Large intestine (tissue), 3 donors: ENCODE data around the gene NEK11. TPM values are rescaled to one million over a fixed set of nuclear protein-coding genes. Genes with fewer than 3 reads are reported as not detected.

Source experiments
- DNase-seq, 2 donors: peaks; one replicate each; pipeline versions ENCODE4 v3.0.0 to v3.0.0-alpha.2; 2013
- H3K27ac ChIP-seq: one replicate; pipeline ENCODE4 v1.5.1; 2013; ENCODE audit warnings: low read length
- H3K27me3 ChIP-seq: 2 replicates; pipeline ENCODE4 v1.6.1; 2013; ENCODE audit warnings: low read length; ENCODE audit not compliant: control insufficient read depth, insufficient read depth
- H3K36me3 ChIP-seq: 2 replicates; pipeline ENCODE4 v1.6.1; 2013; ENCODE audit warnings: low read length; ENCODE audit not compliant: control insufficient read depth, insufficient read depth
- H3K4me1 ChIP-seq: one replicate; pipeline ENCODE4 v1.6.1; 2013; ENCODE audit warnings: low read length; ENCODE audit not compliant: control insufficient read depth, insufficient read depth
- H3K4me3 ChIP-seq: one replicate; pipeline ENCODE4 v1.5.1; 2013; ENCODE audit warnings: low read length
- H3K9me3 ChIP-seq: one replicate; pipeline ENCODE4 v1.6.1; 2013; ENCODE audit warnings: mild to moderate bottlenecking, low read depth, low read length, moderate library complexity; ENCODE audit not compliant: control insufficient read depth
- WGBS: methylation state at CpG from one replicate; pipeline ENCODE4 v1.1.5; 2013; ENCODE audit warnings: low lambda C conversion rate; ENCODE audit not compliant: insufficient coverage; 5-methylcytosine and 5-hydroxymethylcytosine counted together
- polyA plus RNA-seq: library from polyadenylated mRNA; unstranded; fragments of 120-200 nt; gene quantifications from one replicate; pipeline ENCODE4 v1.2.1, GENCODE V29; 2013

Gene NEK11
- polyA plus RNA-seq, 1 donor = 10.5 TPM

- WGBS = no CpG with 5 or more reads among the region's 2 CpGs
- no peak overlapping the region for H3K27ac ChIP-seq
- H3K9me3 ChIP-seq = no peaks in the 10 kb centered on the region
- no peak overlapping the region for H3K4me3 ChIP-seq
- DNase-seq = no peak
- H3K4me1 ChIP-seq = no peaks in the 10 kb centered on the region
- H3K36me3 ChIP-seq = peaks cover 37% of the 10 kb centered on the region
- no peaks in the 10 kb centered on the region for H3K27me3 ChIP-seq
These were observed 19.4 kb upstream of the NEK11 start for GRCh38 chr3:131007256-131007655.

DNA sequence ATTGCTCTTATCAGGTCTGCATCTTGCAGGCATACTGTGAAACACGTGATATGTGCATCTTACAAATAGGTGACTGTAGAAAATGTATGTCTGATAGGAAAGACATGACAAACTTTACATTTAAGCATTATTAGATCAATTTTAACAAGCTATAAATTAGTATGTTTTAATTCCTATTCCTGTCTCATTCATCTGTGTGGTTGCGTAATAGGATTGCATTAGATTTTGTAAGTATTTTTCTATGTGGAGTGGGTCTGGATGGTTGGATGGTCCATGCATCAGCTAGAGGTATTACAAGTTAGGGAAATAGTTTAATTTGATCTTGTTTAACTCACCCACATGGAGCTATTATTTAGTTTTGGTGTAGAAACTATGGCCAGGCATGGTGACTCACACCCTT lies 18.9 kb upstream of the NEK11 start:
- Histone ChIP-seq H3K9me3 (no peaks in the 10 kb centered on the region), H3K4me3 (no peak overlapping the region), H3K27me3 (no peaks in the 10 kb centered on the region), H3K4me1 (no peaks in the 10 kb centered on the region), H3K27ac (no peak overlapping the region), H3K36me3 (peaks cover 37% of the 10 kb centered on the region)
- DNase-seq = no peak
- WGBS = no CpG with 5 or more reads among the region's 2 CpGs

GRCh38 chr3:131008326-131008725 lies 18.4 kb upstream of the NEK11 start:
- H3K36me3 ChIP-seq = peaks cover 40% of the 10 kb centered on the region
- H3K9me3 ChIP-seq = no peaks in the 10 kb centered on the region
- no peak overlapping the region for H3K27ac ChIP-seq
- no peaks in the 10 kb centered on the region for H3K4me1 ChIP-seq
- WGBS = no CpG with 5 or more reads among the region's 1 CpG
- DNase-seq = no peak
- H3K27me3 ChIP-seq = no peaks in the 10 kb centered on the region
- no peak overlapping the region for H3K4me3 ChIP-seq

DNA sequence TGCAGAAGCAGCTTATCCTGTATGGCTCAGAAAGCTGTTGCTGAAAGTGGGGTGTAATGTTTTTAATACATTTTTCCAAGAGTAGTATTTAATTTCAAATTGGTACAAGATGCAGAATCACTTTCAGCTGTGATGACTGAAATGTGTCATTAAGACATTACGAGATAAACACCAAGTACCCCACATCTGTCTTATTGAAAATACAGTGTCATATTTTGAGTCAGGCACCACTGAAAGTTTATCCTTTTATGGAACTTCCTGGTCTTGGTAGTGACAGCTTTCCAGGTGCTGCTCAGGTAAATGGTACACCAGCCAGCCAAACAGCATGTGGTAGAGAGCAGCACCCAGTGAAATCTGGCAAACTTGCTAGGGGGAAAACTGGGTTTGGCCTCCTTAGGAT lies 17.0 kb upstream of the NEK11 start:
- Histone ChIP-seq H3K36me3 (peaks cover 47% of the 10 kb centered on the region), H3K4me3 (no peak overlapping the region), H3K4me1 (no peaks in the 10 kb centered on the region), H3K27me3 (no peaks in the 10 kb centered on the region), H3K9me3 (no peaks in the 10 kb centered on the region), H3K27ac (no peak overlapping the region)
- no CpG with 5 or more reads among the region's 1 CpG for WGBS
- DNase-seq = no peak

- H3K36me3 ChIP-seq = peaks cover 50% of the 10 kb centered on the region
- no CpG with 5 or more reads among the region's 3 CpGs for WGBS
- no peaks in the 10 kb centered on the region for H3K27me3 ChIP-seq
- no peak overlapping the region for H3K4me3 ChIP-seq
- DNase-seq = no peak
- H3K4me1 ChIP-seq = no peaks in the 10 kb centered on the region
- no peaks in the 10 kb centered on the region for H3K9me3 ChIP-seq
- H3K27ac ChIP-seq = no peak overlapping the region
These were observed 7.7 kb upstream of the NEK11 start for GRCh38 chr3:131018970-131019369.

DNA sequence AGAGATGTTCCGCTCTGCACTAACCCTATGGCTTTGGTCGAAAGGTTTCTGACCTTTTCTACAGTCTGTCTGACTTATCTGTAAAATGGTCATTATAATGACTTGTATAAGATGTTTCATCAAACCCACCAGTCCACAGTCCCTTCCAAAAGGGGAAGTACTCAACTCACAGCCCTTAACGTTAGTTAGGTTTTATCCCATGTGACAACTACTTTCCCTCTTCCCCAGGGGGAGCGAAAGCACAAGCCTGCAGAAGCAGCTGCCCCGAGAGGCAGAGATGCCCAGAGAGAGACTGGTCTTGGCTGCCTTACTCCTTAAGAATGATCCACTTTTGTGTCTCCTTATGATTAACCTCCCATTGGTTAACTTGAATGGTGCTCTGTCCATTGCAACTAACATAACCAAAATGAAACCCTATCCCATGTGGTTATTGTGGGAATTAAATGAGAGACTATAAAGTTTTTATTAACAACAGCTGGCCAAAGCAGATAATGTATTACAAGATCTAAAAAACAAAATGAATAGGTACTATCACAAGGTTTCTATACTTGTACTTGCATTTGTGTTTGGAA lies 6.5 kb upstream of the NEK11 start:
- Histone ChIP-seq H3K27me3 (no peaks in the 10 kb centered on the region), H3K36me3 (peaks cover 53% of the 10 kb centered on the region), H3K9me3 (no peaks in the 10 kb centered on the region), H3K4me1 (peaks cover 8% of the 10 kb centered on the region), H3K4me3 (no peak overlapping the region), H3K27ac (no peak overlapping the region)
- no CpG with 5 or more reads among the region's 5 CpGs for WGBS
- DNase-seq = peak in 1 of 2 donors; percentile 19

DNA sequence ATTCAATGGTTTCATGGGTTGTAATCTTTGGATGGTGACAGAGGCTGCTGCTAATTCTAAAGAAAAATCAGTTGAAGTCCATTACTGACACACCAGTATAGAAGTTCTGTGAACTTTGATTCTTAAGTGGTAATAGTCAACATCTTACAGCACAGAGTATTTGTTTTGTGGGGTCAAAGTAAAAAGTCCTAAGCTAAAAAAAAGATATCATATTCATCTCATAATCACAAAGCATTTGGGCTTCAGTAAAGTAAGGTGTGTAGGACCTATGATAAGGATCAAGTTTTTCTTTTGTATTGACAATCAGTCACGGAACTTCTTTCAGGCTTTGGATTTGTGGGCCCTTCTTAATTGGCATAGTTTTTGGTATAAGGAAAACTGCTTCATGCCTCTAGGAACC lies 1.1 kb upstream of the NEK11 start:
- DNase-seq = peak; percentile 51 to 82
- peaks cover 13% of the 10 kb centered on the region for H3K4me1 ChIP-seq
- WGBS = no CpG with 5 or more reads among the region's 1 CpG
- H3K9me3 ChIP-seq = no peaks in the 10 kb centered on the region
- H3K27me3 ChIP-seq = no peaks in the 10 kb centered on the region
- H3K27ac ChIP-seq = peak overlapping the region; percentile 96
- peaks cover 17% of the 10 kb centered on the region for H3K36me3 ChIP-seq
- H3K4me3 ChIP-seq = peak overlapping the region; percentile 79

DNA sequence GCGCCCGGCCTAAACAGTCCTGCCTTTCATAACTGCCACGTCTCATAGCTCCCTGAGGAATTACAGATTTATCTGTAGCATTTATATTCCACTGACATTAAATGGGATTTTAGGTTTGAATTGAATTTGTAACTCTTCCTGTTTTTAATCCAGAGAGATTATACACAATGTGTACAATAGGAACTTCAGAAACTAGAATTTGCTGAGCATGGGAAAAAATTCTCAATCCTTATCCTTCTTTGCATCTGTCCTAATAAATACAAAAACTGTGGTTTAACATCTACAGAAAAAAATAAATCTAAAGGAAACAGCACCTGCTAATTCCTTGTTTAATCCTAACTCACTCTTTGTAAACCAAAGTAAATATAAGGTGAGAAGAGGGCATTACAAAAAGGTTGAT lies 2.2 kb downstream of the NEK11 start:
- Histone ChIP-seq H3K27ac (no peak overlapping the region), H3K27me3 (no peaks in the 10 kb centered on the region), H3K36me3 (peaks cover 9% of the 10 kb centered on the region), H3K4me1 (peaks cover 13% of the 10 kb centered on the region), H3K9me3 (no peaks in the 10 kb centered on the region), H3K4me3 (no peak overlapping the region)
- no peak for DNase-seq
- WGBS = no CpG with 5 or more reads among the region's 3 CpGs

GRCh38 chr3:131031660-131032059 lies 5.0 kb downstream of the NEK11 start:
- H3K27me3 ChIP-seq = no peaks in the 10 kb centered on the region
- WGBS = no CpG with 5 or more reads among the region's 3 CpGs
- H3K27ac ChIP-seq = no peak overlapping the region
- DNase-seq = no peak
- no peak overlapping the region for H3K4me3 ChIP-seq
- H3K36me3 ChIP-seq = peaks cover 2% of the 10 kb centered on the region
- H3K9me3 ChIP-seq = no peaks in the 10 kb centered on the region
- H3K4me1 ChIP-seq = no peaks in the 10 kb centered on the region

DNA sequence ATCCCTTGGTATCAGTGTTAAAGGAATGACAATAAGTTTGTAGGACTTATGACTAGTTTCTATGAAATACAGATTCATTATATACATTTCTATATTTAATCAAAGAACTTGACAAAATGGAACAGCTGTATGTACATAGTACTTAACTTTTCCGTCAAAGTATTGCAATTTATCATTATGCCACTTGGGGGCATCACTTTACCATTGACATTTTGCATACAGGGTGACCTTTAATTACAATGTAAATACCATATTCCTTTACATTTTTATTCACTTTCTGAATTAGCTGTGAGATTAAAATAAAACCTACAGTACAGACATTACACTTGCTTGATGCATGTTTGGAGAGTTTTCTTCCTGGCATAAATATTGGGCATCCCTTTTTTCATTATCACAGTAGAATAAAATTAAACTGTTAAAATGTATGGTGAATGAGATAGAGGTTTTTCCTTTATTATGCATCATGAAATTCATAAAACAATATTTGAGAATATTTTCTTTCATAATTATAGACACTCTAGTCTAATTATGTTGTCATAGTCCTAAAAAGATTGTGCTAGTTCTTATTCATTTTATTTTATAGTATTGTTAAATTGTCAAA lies 6.9 kb downstream of the NEK11 start:
- H3K4me1 ChIP-seq = no peaks in the 10 kb centered on the region
- peak; percentile 20 to 39 for DNase-seq
- H3K27me3 ChIP-seq = no peaks in the 10 kb centered on the region
- no peak overlapping the region for H3K27ac ChIP-seq
- no CpG with 5 or more reads among the region's 1 CpG for WGBS
- H3K36me3 ChIP-seq = peaks cover 2% of the 10 kb centered on the region
- no peak overlapping the region for H3K4me3 ChIP-seq
- H3K9me3 ChIP-seq = no peaks in the 10 kb centered on the region

DNA sequence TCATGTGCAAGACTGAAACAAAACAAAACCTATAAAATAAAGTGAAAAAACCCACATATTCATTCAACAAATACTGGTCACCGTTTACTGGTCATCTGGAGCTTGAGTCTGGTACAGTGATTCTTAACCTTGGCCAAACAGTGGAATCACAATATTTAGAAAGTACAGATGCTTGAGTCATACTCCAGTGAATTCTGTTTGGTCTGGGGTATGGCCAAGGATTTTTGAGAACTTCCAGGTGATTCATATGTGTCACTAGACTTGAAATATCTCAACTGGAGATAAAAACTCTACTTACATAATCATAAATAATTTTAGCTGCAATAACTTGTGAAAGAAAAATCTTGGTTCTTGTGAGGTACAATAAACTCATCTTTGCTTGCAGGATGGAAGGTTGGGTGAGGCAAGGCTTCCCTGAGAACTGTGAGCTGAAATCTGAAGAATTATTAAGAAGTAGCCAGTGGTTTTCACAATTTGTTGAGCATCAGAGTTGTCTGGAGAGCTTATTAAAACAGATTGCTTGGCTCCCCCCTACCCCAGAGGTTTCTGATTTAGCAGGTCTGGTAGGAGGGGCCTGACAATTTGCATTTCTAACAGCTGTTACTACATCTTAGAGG lies 9.6 kb downstream of the NEK11 start:
- H3K27ac ChIP-seq = no peak overlapping the region
- H3K4me3 ChIP-seq = no peak overlapping the region
- no peaks in the 10 kb centered on the region for H3K4me1 ChIP-seq
- H3K36me3 ChIP-seq = peaks cover 2% of the 10 kb centered on the region
- DNase-seq = no peak
- peaks cover 3% of the 10 kb centered on the region for H3K9me3 ChIP-seq
- WGBS = 60% methylated on average over 1 of the region's 1 CpG
- no peaks in the 10 kb centered on the region for H3K27me3 ChIP-seq
